Mucosa of rectum (tissue), 2 donors: ENCODE results near the gene FBXL3.

Source experiments
- H3K27ac ChIP-seq, 2 donors: one replicate each; pipeline ENCODE4 v1.7.0; 2013; ENCODE audit warnings: inconsistent platforms in 2 of 2, low read depth in 2 of 2, low read length in 2 of 2
- H3K27me3 ChIP-seq, 2 donors: one replicate each; pipeline ENCODE4 v1.7.0; 2013; ENCODE audit warnings: low read length in 2 of 2; ENCODE audit not compliant: control insufficient read depth in 2 of 2, insufficient read depth in 2 of 2
- H3K36me3 ChIP-seq, 2 donors: one replicate each; pipeline ENCODE4 v1.7.0; 2013; ENCODE audit warnings: low read length in 2 of 2; ENCODE audit not compliant: control insufficient read depth in 2 of 2, insufficient read depth in 2 of 2
- H3K4me1 ChIP-seq, 2 donors: one replicate each; pipeline ENCODE4 v1.7.0; 2013; ENCODE audit warnings: low read length in 2 of 2, mild to moderate bottlenecking in 1 of 2; ENCODE audit not compliant: control insufficient read depth in 2 of 2, insufficient read depth in 2 of 2
- H3K4me3 ChIP-seq, 2 donors: one replicate each; pipeline ENCODE4 v1.7.0; 2013; ENCODE audit warnings: low read length in 2 of 2
- H3K9ac ChIP-seq, 2 donors: one replicate each; pipeline ENCODE4 v1.7.0; 2013; ENCODE audit warnings: low read length in 2 of 2, low read depth in 1 of 2, mild to moderate bottlenecking in 1 of 2
- H3K9me3 ChIP-seq, 2 donors: one replicate each; pipeline ENCODE4 v1.7.0; 2013; ENCODE audit warnings: low read length in 2 of 2; ENCODE audit not compliant: control insufficient read depth in 2 of 2
- donor health status: healthy.
- donor health status: Normal muscosa, but diverticular disease.

Gene FBXL3

GRCh38 chr13:77026861-77027621 is at the start of gene FBXL3:
FBXL3 (minus strand) TSS chr13:77027159; CDS start chr13:77021860, 5,299 bp downstream.
- peak within 1 kb of the TSS; percentile 89 to 100 for H3K9ac ChIP-seq
- no peaks in the 10 kb centered on the region for H3K36me3 ChIP-seq
- no peaks in the 10 kb centered on the region for H3K27me3 ChIP-seq
- H3K4me1 ChIP-seq, result peaks cover 5 to 29% of the 10 kb centered on the region in 2 donors
- no peaks in the 10 kb centered on the region for H3K9me3 ChIP-seq
- peak within 1 kb of the TSS; percentile 100 for H3K27ac ChIP-seq
- peak within 1 kb of the TSS; percentile 90 for H3K4me3 ChIP-seq

GRCh38 chr13:77067519-77067918 is 40.6 kb upstream of the FBXL3 start:
- no peaks in the 10 kb centered on the region for H3K27me3 ChIP-seq
- H3K4me1 ChIP-seq, result no peaks in the 10 kb centered on the region
- H3K27ac ChIP-seq, result no peak overlapping the region
- H3K4me3 ChIP-seq, result no peak overlapping the region
- H3K36me3 ChIP-seq, result peaks cover 24 to 30% of the 10 kb centered on the region in 2 donors
- no peaks in the 10 kb centered on the region for H3K9me3 ChIP-seq
- H3K9ac ChIP-seq, result no peak overlapping the region

GRCh38 chr13:77065461-77066147 is 38.6 kb upstream of the FBXL3 start:
- H3K4me3 ChIP-seq, result no peak overlapping the region
- H3K4me1 ChIP-seq, result no peaks in the 10 kb centered on the region
- H3K9me3 ChIP-seq, result no peaks in the 10 kb centered on the region
- H3K27ac ChIP-seq, result no peak overlapping the region
- peaks cover 24 to 35% of the 10 kb centered on the region in 2 donors for H3K36me3 ChIP-seq
- no peak overlapping the region for H3K9ac ChIP-seq
- no peaks in the 10 kb centered on the region for H3K27me3 ChIP-seq

GRCh38 chr13:77062097-77062496 is 35.1 kb upstream of the FBXL3 start:
- Histone ChIP-seq H3K4me3 (no peak overlapping the region), H3K27me3 (no peaks in the 10 kb centered on the region), H3K9ac (no peak overlapping the region), H3K36me3 (peaks cover 23 to 32% of the 10 kb centered on the region in 2 donors), H3K4me1 (no peaks in the 10 kb centered on the region), H3K27ac (no peak overlapping the region), H3K9me3 (no peaks in the 10 kb centered on the region)

GRCh38 chr13:77061362-77061761 is 34.4 kb upstream of the FBXL3 start:
- no peak overlapping the region for H3K27ac ChIP-seq
- H3K9me3 ChIP-seq, result no peaks in the 10 kb centered on the region
- no peak overlapping the region for H3K4me3 ChIP-seq
- no peaks in the 10 kb centered on the region for H3K4me1 ChIP-seq
- H3K36me3 ChIP-seq, result peaks cover 30 to 33% of the 10 kb centered on the region in 2 donors
- no peaks in the 10 kb centered on the region for H3K27me3 ChIP-seq
- no peak overlapping the region for H3K9ac ChIP-seq

GRCh38 chr13:77056886-77057285 is 29.9 kb upstream of the FBXL3 start:
- H3K27me3 ChIP-seq, result no peaks in the 10 kb centered on the region
- H3K4me1 ChIP-seq, result no peaks in the 10 kb centered on the region
- H3K36me3 ChIP-seq, result peaks cover 29 to 39% of the 10 kb centered on the region in 2 donors
- no peak overlapping the region for H3K27ac ChIP-seq
- no peak overlapping the region for H3K4me3 ChIP-seq
- no peaks in the 10 kb centered on the region for H3K9me3 ChIP-seq
- no peak overlapping the region for H3K9ac ChIP-seq

- Histone ChIP-seq H3K9me3 (no peaks in the 10 kb centered on the region), H3K4me3 (no peak overlapping the region), H3K9ac (no peak overlapping the region), H3K36me3 (peaks cover 29 to 44% of the 10 kb centered on the region in 2 donors), H3K27me3 (no peaks in the 10 kb centered on the region), H3K4me1 (no peaks in the 10 kb centered on the region), H3K27ac (no peak overlapping the region)
Observed at GRCh38 chr13:77056382-77056781, 29.4 kb upstream of the FBXL3 start.

- Histone ChIP-seq H3K36me3 (peaks cover 34 to 55% of the 10 kb centered on the region in 2 donors), H3K9me3 (no peaks in the 10 kb centered on the region), H3K27ac (no peak overlapping the region), H3K27me3 (no peaks in the 10 kb centered on the region), H3K4me1 (no peaks in the 10 kb centered on the region), H3K4me3 (no peak overlapping the region), H3K9ac (no peak overlapping the region)
Observed at GRCh38 chr13:77055158-77055557, 28.2 kb upstream of the FBXL3 start.

- no peak overlapping the region for H3K27ac ChIP-seq
- no peak overlapping the region for H3K4me3 ChIP-seq
- H3K27me3 ChIP-seq, result no peaks in the 10 kb centered on the region
- H3K4me1 ChIP-seq, result no peaks in the 10 kb centered on the region
- H3K9me3 ChIP-seq, result no peaks in the 10 kb centered on the region
- peaks cover 32 to 53% of the 10 kb centered on the region in 2 donors for H3K36me3 ChIP-seq
- no peak overlapping the region for H3K9ac ChIP-seq
Observed at GRCh38 chr13:77053192-77053591, 26.2 kb upstream of the FBXL3 start.

- no peaks in the 10 kb centered on the region for H3K27me3 ChIP-seq
- H3K4me1 ChIP-seq, result no peaks in the 10 kb centered on the region
- no peaks in the 10 kb centered on the region for H3K9me3 ChIP-seq
- H3K9ac ChIP-seq, result no peak overlapping the region
- peaks cover 16 to 38% of the 10 kb centered on the region in 2 donors for H3K36me3 ChIP-seq
- no peak overlapping the region for H3K4me3 ChIP-seq
- H3K27ac ChIP-seq, result no peak overlapping the region
Observed at GRCh38 chr13:77048681-77049080, 21.7 kb upstream of the FBXL3 start.
